Measurements from ENCODE around the gene CUEDC1.
"Not testable (repeated sequence)": the region's sequence is repeated elsewhere in the genome, so short reads cannot be mapped to it uniquely, and the experiment has no call there.

Gene CUEDC1

DNA sequence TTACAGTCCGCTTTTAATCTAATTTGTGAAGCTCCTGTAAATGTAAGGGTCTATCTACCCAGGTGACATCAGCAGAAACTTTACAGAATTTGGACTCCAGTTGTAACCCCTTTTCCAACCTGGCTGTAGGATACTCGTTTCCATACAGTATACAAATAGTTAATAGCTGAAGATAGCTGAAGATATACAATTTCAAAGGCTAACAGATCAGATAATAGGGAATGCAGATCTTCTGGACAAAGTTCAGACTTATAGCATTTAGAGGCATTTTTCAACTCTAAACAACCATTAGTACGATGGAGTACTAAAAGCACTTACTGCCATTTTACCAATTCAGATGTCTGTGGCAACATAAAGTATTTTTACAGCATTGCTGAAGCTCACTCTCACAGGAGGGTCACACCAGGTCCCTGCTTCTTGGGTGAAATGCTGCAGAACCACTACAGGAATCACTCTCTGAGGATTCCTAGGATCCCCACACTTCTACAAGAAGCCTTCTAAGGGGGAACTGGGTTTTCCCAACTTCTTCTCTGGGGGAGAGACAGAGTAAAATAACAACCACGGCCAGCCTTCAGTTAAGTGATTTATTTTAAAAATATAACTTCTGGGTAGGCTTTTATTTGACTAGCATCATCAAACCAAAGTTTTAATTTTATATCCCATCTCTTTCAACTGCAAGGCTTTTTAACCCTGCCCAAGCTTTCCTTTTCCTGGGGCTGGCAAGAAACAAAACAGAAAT, 29.9 kb upstream of the CUEDC1 start:
- DNase-seq: no peak

DNA sequence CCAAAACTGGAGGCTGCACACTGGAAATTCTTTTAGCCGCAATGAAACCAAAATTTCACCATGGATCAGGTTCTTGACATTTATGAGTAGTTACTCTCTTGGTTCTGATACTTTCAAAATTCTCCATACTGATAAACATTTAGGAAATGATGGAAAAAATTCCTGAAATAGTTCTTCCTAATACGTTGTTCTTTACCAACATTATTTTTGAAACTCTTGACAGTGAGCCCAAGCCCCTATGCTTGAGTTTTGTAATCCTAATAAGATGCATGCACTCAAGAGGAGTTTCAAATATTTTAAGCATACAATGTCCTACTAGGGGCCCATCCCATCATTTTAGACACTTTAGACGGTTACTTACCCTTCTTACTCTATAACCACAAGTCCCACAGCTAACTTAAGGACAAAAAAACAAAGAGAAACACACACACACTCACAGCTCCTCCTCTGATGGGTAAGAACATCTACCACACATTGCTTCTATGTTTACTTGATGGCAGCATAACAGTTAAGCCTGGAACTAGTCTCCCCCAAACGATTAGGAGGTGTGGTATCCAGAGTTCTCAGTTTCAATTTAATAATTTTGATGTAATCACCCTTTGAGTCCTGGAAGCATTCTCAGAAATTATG, 29.2 kb upstream of the CUEDC1 start:
- DNase-seq: no peak

DNA sequence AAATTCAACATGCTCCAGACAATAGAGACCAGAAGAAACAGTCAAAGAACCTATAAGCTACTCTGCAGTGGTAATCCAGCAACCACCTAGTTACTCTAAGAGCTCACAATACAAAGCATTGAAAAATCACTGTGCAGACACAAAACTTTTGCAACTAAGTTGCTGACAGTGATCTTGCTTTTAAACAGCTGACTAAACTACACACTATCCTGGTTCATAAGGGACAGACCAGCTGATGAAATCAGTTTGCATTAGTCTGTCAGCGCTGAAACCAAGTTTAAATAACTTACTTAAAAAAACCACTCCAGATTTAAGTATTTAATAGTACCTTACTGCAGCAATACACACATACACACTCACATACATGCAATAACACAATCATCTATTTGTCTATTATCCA, 28.2 kb upstream of the CUEDC1 start:
- no peak for DNase-seq

DNA sequence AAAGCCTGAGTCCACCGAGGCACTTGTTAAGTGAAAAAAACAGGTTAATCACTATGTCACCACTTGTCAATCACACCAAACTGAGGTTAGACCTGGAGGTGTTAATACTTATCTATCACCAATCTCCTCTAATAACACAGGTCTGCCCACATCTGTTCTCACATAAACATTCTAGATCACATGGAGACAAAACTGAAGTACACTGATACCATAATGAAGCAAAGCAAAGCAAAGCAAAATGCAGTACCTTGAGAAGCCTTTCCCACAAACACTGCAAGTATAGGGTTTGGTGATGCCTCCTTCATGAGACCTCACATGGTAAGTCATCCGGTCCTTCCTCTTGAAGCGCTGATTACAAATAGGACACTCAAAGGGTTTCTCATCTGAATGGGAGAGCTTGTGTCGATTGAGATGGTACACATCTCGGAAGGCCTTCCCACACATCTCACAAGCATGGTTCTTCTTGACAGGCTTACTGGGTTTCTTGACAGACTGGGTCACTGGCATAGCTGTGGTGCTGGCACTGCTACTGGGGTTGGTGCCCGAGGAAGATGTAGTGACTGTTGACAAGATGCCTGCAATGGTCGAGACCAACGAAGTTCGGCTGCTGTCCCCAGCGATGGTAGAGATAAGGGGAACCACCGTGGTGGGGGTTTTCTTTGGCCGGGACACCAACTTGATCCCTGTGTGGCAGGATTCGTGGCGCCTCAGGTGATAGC, 27.4 kb upstream of the CUEDC1 start:
- no peak for DNase-seq

DNA sequence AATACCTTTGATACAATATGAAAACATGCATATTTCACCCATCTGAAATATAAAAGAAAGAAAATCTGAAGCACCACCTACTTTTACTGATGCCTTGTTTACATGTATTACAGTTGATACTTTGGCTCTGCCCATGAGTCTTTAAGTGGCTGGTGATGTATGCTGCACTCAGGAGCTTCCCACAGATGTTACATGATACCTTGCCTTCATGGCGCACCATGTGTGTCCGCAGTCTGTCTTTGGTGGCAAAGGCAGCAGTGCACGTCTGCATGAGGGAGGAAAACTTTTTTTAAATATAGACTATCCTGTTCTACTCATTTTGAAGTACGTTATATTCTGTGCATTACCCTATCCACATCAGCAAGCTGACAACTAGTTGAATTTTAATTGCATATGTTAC, 25.3 kb upstream of the CUEDC1 start:
- DNase-seq: no peak

DNA sequence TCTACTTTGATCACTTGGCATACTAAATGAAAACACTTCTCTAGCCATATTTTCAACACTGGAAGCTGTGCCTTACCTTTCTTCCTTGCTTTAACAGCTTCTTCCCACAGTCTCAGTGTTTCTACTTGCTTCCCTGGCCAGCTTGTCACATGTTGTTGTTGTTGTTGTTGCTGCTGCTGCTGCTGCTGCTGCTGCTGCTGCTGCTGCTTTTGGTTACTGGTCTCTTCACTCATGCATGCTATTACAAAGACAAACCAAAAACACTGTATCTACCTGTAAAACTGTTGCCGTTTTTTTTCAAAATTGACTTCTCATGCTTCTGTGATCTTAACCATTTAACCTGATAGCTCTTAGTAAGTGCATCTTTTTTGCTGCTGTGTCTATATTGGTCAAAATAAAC, 23.9 kb upstream of the CUEDC1 start:
- DNase-seq: no peak

DNA sequence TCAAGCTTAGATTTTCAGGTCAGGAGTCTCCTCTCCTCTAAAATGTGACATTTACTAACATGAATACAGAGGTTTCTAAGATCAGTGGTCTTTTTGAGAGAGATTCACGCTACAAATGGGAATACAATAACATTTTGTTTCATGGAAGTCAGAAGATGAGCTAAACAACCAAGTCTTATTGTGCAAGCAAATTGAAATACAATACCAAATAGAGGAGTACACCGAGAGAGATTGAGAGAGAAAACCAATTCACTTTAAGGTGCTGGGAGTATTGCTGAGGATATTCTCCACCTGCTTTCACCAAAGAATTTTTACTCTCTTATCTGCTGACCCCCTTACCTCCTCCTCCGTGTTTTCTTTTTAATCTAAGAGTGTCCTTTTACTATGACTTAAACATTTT, 21.4 kb upstream of the CUEDC1 start:
- DNase-seq: no peak

DNA sequence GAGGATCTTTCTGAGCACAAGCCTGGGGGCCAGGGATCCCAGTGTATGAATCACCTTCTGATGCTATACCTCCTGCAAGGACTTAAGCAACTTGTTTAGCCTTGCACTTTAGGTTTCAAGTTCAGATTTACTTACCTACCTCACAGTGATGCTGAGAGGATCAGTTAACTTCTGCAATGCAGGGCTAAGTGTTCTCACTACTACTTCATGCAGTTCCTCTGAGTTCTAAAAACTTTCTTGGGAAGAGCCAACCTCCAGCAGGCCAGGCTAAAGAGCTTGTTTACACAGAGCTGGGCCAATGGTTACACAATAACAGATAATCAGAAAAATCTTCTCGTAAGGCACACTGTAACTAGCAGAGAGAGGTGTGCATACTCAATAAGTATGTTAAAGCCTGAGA, 19.8 kb upstream of the CUEDC1 start:
- DNase-seq: no peak

DNA sequence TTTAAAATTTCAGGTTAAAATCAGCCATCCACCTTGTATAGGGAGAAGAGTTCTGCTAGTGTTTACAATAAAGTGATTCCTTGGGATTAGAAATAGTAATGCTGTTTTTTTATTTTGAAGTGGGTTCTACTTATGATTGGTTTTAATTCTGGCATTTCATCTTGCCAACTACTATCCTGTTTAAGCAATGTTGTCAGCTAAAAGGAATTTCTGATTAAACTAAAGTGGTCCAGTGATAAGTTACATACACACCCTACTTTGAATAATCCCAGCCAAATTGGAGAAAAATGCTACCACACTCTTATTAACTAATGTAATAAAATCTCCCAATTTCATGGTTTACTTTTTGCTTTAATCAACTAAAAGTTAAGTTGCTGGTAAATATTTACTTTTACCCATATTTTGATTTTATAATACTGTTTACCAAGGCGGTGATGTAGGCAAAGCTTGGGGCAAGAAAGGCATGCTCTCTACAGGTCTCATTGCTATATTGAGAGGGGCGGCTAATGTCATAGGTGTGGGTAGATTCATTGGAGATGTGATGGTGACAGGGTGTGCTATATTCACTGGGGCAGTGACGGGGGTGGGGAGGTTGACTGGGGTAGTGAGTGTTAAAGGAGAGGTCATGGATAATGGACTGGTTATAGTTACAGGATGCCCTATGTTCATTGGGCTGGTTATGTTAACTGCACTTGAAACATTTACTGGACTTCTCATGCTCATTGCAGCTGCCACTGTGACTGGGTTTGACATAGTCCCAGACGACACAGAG, 19.0 kb upstream of the CUEDC1 start:
- DNase-seq: not testable (repeated sequence)

DNA sequence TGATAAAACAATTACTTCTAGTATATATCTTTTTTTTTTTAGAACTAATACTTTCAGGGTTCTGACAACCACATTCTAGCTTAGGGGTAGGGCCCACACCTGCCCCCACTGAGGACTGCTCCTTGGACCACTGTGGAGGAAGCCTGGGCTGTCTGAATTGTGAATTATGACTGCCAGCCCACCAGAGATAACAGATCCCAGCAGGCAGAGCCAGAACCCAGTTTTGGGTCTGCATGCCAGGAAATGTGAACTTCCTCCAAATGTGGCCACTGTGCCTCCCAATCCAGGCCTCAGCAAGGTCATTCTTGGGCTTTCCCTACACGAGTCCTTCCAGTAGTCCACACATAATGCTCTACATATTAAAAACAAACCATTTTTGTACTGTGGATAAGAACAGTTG, 16.9 kb upstream of the CUEDC1 start:
- no peak for DNase-seq

DNA sequence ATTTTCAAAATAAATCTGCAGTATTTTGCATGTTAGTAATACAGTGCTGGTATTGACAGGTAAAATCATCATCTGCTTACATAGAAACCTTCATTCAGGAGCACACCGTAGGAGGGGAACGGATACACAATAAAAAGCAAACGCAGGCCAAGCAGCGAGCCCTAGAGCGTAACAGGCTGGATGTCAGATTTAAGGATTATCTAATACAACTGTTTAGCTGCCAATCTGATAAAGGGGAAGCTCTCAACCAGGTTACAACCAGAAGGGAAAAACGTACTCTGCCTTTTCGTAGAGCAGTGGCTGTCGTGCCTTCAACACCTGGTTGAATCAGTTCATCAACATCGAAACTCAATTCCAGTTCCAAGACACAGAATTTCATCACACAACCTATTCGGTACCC, 16.4 kb upstream of the CUEDC1 start:
- no peak for DNase-seq

DNA sequence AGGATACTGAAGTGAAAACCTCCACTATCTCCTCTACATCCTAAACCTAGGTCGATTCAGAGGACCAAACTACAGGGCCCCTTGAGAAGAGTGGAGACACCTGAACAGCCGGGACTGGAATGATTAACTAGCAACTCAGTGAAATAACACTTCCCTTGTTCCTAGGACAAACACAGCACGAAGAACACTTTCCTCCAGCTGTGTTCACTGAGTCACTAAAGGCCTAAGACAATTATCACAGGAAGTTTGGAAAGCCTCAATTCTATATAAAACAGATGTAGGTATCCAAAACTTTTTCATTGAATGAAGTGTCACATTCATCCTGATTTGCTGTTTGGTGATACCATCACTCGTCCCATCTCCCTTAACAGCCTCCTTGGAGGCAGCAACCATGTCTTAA, 15.5 kb upstream of the CUEDC1 start:
- no peak for DNase-seq

DNA sequence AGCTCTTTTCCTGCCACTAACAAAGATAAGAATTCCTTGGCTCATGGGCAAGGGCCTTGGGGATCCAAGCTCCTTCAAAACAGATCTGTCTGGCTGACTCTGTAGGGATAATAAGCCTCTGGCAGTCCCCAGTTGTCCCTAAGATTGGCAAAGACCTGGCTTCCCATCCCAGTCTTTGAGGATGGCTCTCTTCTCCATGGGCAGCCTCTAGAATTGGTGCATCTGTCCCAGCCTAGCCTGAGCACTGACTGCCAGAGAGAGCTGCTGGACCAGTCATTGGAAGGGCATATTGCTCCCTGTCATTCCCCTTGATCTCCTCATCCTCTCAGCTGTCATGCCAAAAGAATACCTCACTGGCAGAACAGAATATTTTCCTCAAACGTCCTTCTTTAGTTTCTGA, 13.2 kb upstream of the CUEDC1 start:
- DNase-seq: no peak

DNA sequence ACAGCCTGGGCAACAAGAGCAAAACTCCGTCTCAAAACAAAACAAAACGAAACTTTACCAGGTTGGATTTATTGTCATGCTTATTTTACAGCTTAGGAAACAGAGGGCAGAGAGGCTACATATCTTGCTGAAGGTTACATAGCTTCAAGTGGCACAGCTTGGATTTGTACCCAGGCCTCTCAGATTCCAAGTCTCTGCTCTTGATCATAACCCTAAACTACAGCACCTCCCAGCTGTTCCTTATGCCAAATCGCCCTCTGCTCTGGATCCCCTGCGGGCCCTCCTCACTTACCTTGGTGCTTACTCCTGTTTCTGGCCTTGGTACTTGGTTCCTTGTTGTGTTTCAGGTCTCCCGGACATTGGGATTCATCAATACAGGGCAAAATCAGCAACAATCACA, 11.7 kb upstream of the CUEDC1 start:
- no peak for DNase-seq

DNA sequence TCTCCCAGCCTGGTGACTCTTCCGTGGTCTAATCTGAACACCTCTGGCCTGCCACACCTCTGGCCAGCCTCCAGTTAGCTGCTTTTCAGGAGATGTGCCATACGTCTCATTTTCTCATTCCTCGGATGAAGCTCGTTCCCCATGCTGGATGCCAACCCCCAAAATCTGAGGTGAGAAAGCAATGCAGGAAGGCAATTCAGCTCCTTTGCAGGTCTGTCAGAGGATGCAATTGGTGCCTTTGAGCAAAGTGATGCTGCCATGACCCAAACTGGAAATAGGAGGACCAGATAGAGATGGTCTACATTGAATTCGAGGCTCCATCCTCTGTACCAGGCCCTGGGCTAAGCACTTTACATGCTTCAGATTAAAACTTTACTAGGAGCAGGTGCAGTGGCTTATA, 11.0 kb upstream of the CUEDC1 start:
- no peak for DNase-seq

DNA sequence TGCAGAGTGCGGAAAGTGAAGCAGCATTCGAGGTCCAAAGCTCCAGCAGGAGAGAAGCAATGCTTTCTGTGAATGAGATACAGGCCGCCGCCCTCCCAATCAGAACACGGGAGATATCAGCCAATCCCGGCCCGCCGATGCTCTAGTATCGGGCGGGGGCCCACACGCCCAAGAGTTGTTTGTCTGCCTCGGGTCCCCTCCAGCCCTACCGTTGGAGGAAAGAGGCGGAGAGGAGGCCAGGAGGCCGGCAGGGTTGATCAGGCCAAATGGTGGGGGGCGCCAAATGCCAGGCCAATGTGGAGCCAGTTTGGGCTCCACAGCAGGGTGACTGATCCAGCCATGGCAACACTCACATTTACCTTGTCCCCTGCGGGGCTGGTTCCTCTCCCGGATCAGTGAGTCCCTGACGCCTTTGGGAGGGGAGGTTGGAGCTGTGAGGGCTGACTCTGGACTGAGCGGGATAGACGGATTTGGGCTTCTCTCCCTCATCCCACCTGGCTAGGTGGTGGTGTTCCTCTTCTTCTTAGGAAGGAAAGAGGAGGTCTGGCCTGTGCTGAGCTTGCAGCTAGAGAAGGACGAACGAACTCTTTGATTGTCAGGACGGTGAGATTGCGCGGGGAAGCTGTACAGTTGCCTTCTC, 10.4 kb upstream of the CUEDC1 start:
- no peak for DNase-seq

DNA sequence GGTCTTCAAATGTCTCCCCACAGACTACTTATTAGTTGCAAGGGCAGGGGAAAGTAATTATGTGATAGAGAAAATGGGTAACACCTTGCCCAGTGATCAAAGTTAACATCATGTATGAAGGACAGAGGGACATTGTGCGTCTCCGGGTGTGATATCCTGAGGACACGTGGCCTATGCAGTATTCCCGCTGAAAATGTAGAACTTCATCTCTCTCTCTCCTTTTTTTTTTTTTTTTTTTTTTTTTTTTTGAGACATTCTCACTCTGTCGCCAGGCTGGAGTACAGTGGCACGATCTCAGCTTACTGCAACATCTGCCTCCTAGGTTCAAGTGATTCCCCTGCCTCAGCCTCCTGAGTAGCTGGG, 7.9 kb upstream of the CUEDC1 start:
- no peak for DNase-seq

DNA sequence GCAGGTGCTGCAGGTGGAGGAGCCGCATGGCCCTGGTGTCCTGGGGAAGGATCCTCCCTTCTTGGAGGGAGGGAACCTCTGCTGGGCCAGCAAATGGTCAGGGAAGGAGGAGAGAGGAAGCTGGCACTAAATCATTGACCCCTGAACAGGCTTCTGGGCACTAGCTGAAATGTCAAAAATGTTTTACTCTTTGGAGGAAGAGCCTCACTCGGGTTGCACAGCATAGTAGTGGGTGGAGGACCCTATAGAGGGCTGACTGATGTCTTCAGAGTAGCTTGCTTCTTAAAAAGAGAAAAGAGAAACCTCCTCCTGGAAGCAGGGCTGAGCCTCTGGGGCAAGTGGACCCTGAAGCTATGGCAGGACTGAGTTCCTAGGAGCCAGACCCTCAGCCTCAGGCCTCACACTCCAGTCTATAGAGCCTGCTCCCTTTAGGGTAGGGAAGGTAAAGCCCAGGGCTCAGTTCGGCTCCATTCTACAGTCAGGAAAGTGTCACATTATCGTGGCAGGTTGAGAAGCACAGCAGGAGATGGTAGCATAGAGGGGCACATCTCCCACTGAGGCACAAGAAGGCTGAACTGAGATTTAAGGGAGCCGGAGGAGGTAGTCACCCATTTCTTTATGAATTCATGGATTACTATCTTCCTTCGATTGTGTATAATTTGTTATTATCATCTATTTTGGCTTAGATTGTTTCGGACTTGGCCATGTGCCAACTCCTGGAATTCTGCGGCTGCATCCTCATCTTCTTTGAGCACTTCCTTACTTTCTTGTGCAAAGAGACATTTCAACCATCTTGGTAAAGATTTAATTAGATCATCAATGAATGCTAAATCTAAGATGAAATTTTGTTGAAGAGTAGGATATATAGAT, 7.3 kb upstream of the CUEDC1 start:
- DNase-seq: no peak

DNA sequence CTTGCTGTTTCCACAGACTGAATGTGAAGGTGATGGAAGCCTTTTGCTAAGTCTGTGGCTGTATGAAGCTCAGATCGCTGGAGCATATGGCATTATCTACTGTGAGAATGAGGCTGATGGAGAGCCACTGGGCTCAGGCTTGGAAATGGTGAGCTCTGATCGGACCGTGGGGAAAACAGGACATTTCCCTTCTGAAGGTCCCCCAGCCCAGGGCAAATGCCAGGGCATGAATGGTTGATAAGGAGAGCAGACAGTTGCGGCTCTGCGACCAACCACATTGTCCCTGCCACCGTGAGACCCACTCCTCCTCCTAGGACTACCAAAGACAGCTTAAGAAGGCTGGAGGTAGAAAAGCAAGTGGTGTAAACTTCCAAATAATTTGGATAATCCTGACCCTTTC, 4.7 kb upstream of the CUEDC1 start:
- no peak for DNase-seq

DNA sequence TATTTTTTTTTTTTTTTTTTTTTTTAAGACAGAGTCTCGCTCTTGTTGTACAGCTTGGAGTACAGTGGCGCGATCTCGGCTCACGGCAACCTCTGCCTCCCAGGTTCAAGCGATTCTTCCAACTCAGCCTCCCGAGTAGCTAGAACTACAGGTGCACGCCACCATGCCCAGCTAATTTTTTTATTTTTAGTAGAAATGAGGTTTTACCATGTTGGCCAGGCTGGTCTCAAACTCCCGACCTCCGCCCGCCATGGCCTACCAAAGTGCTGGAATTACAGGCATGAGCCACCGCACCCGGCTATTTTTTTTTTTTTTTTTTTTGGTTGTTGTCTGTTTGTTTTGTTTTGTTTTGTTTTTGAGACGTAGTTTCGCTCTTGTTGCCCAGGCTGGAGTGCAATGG, 3.2 kb upstream of the CUEDC1 start:
- DNase-seq: not testable (repeated sequence)

DNA sequence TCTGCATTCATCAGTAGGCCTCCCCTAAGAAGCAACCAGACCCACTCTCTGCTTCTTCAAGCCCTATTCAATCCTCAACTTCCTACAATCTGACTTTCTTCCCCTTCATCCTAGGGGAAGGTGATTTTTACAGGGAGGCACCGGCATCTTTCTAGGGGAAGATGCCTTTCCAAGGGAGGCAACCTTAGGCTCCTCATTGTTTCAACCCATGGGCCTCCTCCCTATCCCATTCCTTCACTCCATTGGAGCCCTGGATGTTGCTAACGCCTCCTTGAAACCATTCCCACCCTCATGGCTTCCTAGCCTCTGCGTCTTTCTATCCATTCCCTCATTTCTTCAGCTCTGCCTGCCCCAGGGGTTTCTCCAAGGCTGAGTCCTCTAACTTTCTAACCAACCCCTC, 2.7 kb upstream of the CUEDC1 start:
- no peak for DNase-seq

All from KG1 (cell line).